HepG2 (cell line): ENCODE data around the gene PRCD. TPM values are rescaled to one million over a fixed set of nuclear protein-coding genes. Genes with fewer than 3 reads are reported as not detected.

Source experiments
- ARID2 ChIP-seq: sonication (generic); formaldehyde crosslinking; IDR thresholded peaks from 2 replicates; pipeline ENCODE4 v1.8.1; 2022; ENCODE audit warnings: mild to moderate bottlenecking, missing genetic modification reagents, borderline replicate concordance
- GABPB1 ChIP-seq: IDR thresholded peaks from 2 replicates; pipeline ENCODE4 v1.6.1; 2016; ENCODE audit warnings: mild to moderate bottlenecking, missing genetic modification reagents, moderate library complexity, missing compliant biosample characterization
- HNF4A ChIP-seq: sonication (generic); formaldehyde crosslinking; IDR thresholded peaks from 2 replicates; pipeline ENCODE4 v1.4.0; 2020; ENCODE audit warnings: missing genetic modification reagents
- HOXA3 ChIP-seq: sonication (generic); formaldehyde crosslinking; IDR thresholded peaks from 2 replicates; pipeline ENCODE4 v1.5.0; 2020; ENCODE audit warnings: missing genetic modification reagents
- HOXA9 ChIP-seq: sonication (generic); formaldehyde crosslinking; IDR thresholded peaks from 2 replicates; pipeline ENCODE4 v1.8.1; 2022; ENCODE audit warnings: missing genetic modification reagents, mild to moderate bottlenecking, moderate library complexity, borderline replicate concordance
- LCORL ChIP-seq, 2 experiments: fragments of 450-650 bp in 1 of 2; sonication (generic) in 1 of 2; formaldehyde crosslinking in 1 of 2; IDR thresholded peaks; 2 replicates each; pipeline versions ENCODE4 v1.5.0 to v1.6.1; 2017 to 2020; ENCODE audit warnings: antibody characterized with exemption in 1 of 2, missing genetic modification reagents in 1 of 2
- NFIB ChIP-seq: sonication (generic); formaldehyde crosslinking; IDR thresholded peaks from 2 replicates; pipeline ENCODE4 v1.9.0; 2021; ENCODE audit warnings: missing genetic modification reagents, mild to moderate bottlenecking, borderline replicate concordance
- RELA ChIP-seq: sonication (generic); formaldehyde crosslinking; IDR thresholded peaks from 2 replicates; pipeline ENCODE4 v1.4.0; 2020; ENCODE audit warnings: missing genetic modification reagents
- SAP130 ChIP-seq: IDR thresholded peaks from 2 replicates; pipeline ENCODE4 v1.6.1; 2016; ENCODE audit warnings: low read depth
- SNRNP70 ChIP-seq: fragments of 200-400 bp; formaldehyde crosslinking; IDR thresholded peaks from 2 replicates; pipeline ENCODE4 v1.6.1; 2017; ENCODE audit warnings: mild to moderate bottlenecking, low read depth, low read length, moderate library complexity
- SP4 ChIP-seq: sonication (generic); formaldehyde crosslinking; IDR thresholded peaks from 2 replicates; pipeline ENCODE4 v1.8.1; 2023; ENCODE audit warnings: mild to moderate bottlenecking, missing genetic modification reagents
- SPEN ChIP-seq: sonication (generic); formaldehyde crosslinking; IDR thresholded peaks from 2 replicates; pipeline ENCODE4 v1.5.1; 2020; ENCODE audit warnings: low read depth, mild to moderate bottlenecking, missing genetic modification reagents
- XBP1 ChIP-seq: sonication (generic); formaldehyde crosslinking; IDR thresholded peaks from 2 replicates; pipeline ENCODE4 v1.5.0; 2020; ENCODE audit warnings: missing genetic modification reagents
- ZFX ChIP-seq: sonication (generic); formaldehyde crosslinking; IDR thresholded peaks from 2 replicates; pipeline ENCODE4 v1.4.0; 2020; ENCODE audit warnings: mild to moderate bottlenecking, low read depth, missing genetic modification reagents, moderate library complexity
- ZMYM3 ChIP-seq: sonication (generic); formaldehyde crosslinking; IDR thresholded peaks from 2 replicates; pipeline ENCODE4 v1.5.1; 2020; ENCODE audit warnings: mild to moderate bottlenecking, missing genetic modification reagents
- ZNF20 ChIP-seq: sonication (generic); formaldehyde crosslinking; IDR thresholded peaks from 2 replicates; pipeline ENCODE4 v1.4.0; 2020; ENCODE audit warnings: mild to moderate bottlenecking, moderate library complexity, missing genetic modification reagents
- ZNF234 ChIP-seq: sonication (generic); formaldehyde crosslinking; conservative IDR thresholded peaks from 2 replicates; pipeline ENCODE4 v1.5.1; 2020; ENCODE audit warnings: mild to moderate bottlenecking, missing genetic modification reagents
- ZNF281 ChIP-seq: sonication (generic); formaldehyde crosslinking; IDR thresholded peaks from 2 replicates; pipeline ENCODE4 v1.4.0; 2020; ENCODE audit warnings: missing genetic modification reagents, borderline replicate concordance
- ZNF343 ChIP-seq: sonication (generic); formaldehyde crosslinking; IDR thresholded peaks from 2 replicates; pipeline ENCODE4 v1.4.0; 2020; ENCODE audit warnings: mild to moderate bottlenecking, missing genetic modification reagents
- ZNF431 ChIP-seq: sonication (generic); formaldehyde crosslinking; IDR thresholded peaks from 2 replicates; pipeline ENCODE4 v1.9.0; 2022; ENCODE audit warnings: missing genetic modification reagents, low read depth, mild to moderate bottlenecking, borderline replicate concordance
- ZNF605 ChIP-seq: sonication (generic); formaldehyde crosslinking; IDR thresholded peaks from 2 replicates; pipeline ENCODE4 v1.8.0; 2022; ENCODE audit warnings: mild to moderate bottlenecking, missing genetic modification reagents
- ZNF775 ChIP-seq: sonication (generic); formaldehyde crosslinking; IDR thresholded peaks from 2 replicates; pipeline ENCODE4 v1.4.0; 2020; ENCODE audit warnings: missing genetic modification reagents, mild to moderate bottlenecking, moderate library complexity, borderline replicate concordance
- ZNF781 ChIP-seq: sonication (generic); formaldehyde crosslinking; IDR thresholded peaks from 2 replicates; pipeline ENCODE4 v1.5.1; 2020; ENCODE audit warnings: borderline replicate concordance, mild to moderate bottlenecking, missing genetic modification reagents; ENCODE audit errors: not compliant biosample characterization
- ZNF841 ChIP-seq: sonication (generic); formaldehyde crosslinking; IDR thresholded peaks from 2 replicates; pipeline ENCODE4 v1.8.1; 2023; ENCODE audit warnings: missing genetic modification reagents, borderline replicate concordance
- ZNF879 ChIP-seq: sonication (generic); formaldehyde crosslinking; IDR thresholded peaks from 2 replicates; pipeline ENCODE4 v1.8.1; 2023; ENCODE audit warnings: missing genetic modification reagents
- ZNF883 ChIP-seq: sonication (generic); formaldehyde crosslinking; IDR thresholded peaks from 2 replicates; pipeline ENCODE4 v1.5.1; 2020; ENCODE audit warnings: mild to moderate bottlenecking, missing genetic modification reagents; ENCODE audit errors: not compliant biosample characterization
- polyA plus RNA-seq, 8 experiments: library from polyadenylated mRNA; depleted of rRNA in 3 of 8; stranded (reverse) in 7 of 8; unstranded in 1 of 8; fragments of >200 nt; fragmentation: Illumina TruSeq in 4 of 8; extraction: Trizol in 4 of 8; gene quantifications; 2 replicates each; pipeline versions ENCODE4 v1.2.1 to v1.2.3, GENCODE V29; 2011 to 2016; ENCODE audit warnings: low read depth in 4 of 8, missing spikeins in 1 of 8, mixed read lengths in 1 of 8; ENCODE audit not compliant: insufficient read depth in 1 of 8
- total RNA-seq, 5 experiments: library from RNA; depleted of rRNA; stranded (reverse); fragments of >200 nt; fragmentation: Illumina TruSeq; extraction: Trizol; gene quantifications; 2 replicates each; pipeline ENCODE4 v1.2.3, GENCODE V29; 2016; ENCODE audit warnings: low read depth in 1 of 5

The PRCD gene
- total and polyA plus RNA-seq, 2 of the 13 experiments (the other 11 are each of a cell fraction or from before 2014, with no cell fraction given), result 0.51 TPM; not detected in 1

DNA sequence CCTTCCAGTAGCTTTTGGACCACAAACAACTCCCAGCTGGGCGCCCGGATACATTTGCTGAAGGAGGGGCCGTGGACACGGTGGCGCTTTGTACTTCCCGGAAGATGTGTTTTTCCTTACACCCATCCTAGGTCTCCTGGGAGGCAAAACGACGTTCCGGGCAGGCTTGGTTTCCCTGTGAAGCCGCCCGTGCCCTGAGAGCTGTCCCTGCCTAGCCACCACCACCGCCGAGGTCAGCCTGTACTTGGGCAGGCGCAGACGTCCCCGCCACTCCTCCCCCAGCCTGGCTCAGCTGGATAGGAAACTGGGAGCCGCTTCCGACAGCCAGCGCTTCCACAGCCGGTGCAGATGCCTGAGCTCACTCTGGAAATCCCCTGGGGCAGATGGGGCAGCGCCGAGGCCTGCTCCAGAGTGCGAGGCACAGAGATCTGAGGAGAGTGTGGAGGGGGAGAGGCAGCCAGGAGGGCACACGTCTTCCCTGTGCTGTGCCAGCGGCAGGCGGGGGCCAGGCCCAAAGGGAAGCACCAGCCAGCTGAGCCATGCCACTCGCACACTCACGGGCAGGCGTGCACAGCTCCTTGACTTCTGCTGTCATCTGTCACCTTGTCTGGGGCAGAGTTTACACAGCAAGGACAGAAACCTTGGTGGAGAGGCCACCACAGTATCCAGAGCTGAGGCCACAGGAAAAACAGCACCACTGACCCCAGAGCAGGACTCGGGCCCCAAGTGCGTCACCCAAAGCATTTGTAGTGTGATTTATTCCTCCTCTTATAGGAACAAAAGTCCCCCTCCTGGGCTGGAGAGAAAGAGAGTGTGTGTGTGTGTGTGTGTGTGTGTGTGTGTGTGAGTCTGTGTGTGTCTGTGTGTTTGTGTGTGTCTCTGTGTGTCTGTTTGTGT, 41.6 kb upstream of the PRCD start (continued):
- TF ChIP-seq ZNF234, result no peak
- peak; percentile 85; the same call in 1 of the 2 replicates for TF ChIP-seq ZNF775 (CRISPR knock-in tag)
- TF ChIP-seq ZNF605 (CRISPR knock-in tag), result peak; percentile 84
- TF ChIP-seq ZNF343 (CRISPR knock-in tag), result peak; percentile 95
- TF ChIP-seq ZNF431 (CRISPR knock-in tag), result 0 out of 2 replicates have a peak, but pooled peaks have one; percentile 45
- peak; percentile 83 for TF ChIP-seq ZNF281 (CRISPR knock-in tag)
- no peak for TF ChIP-seq ZNF781 (CRISPR knock-in tag)
- TF ChIP-seq SP4 (CRISPR knock-in tag), result no peak; the same call in 1 of the 2 replicates
- 0 out of 2 replicates have a peak, but pooled peaks have one; percentile 14 for TF ChIP-seq ARID2
- TF ChIP-seq ZNF841 (CRISPR knock-in tag), result no peak
- peak; percentile 46 for TF ChIP-seq ZMYM3 (CRISPR knock-in tag)
- TF ChIP-seq HNF4A, result no peak; the same call in 1 of the 2 replicates
- TF ChIP-seq ZNF883 (CRISPR knock-in tag), result peak; percentile 69
- peak; percentile 99 for TF ChIP-seq RELA (CRISPR knock-in tag)
- TF ChIP-seq HOXA3 (CRISPR knock-in tag), result peak; percentile 33; the same call in 1 of the 2 replicates
- TF ChIP-seq SPEN (CRISPR knock-in tag), result peak; percentile 81
- TF ChIP-seq LCORL (IDR thresholded peaks at IDR 0.05), result no peak
- peak; percentile 97 for TF ChIP-seq LCORL (CRISPR knock-in tag; IDR thresholded peaks at IDR 0.05)
- TF ChIP-seq XBP1 (CRISPR knock-in tag), result no peak
- TF ChIP-seq SNRNP70, result no peak
- TF ChIP-seq SAP130 (CRISPR knock-in tag), result peak; percentile 93
- peak; percentile 90 for TF ChIP-seq ZFX (CRISPR knock-in tag)
- TF ChIP-seq ZNF20, result no peak
- TF ChIP-seq ZNF879 (CRISPR knock-in tag), result no peak
- peak; percentile 73; the same call in 1 of the 2 replicates for TF ChIP-seq GABPB1 (CRISPR knock-in tag)
- TF ChIP-seq HOXA9 (CRISPR knock-in tag), result no peak
- no peak for TF ChIP-seq NFIB
